Epidermal melanocyte (primary cell): ENCODE data around the gene KCTD16.

ENCODE experiments used
- DNase-seq: peaks from one replicate; pipeline ENCODE4 v3.0.0; 2011; ENCODE audit warnings: low spot score; ENCODE audit not compliant: insufficient read length

The KCTD16 gene

DNA sequence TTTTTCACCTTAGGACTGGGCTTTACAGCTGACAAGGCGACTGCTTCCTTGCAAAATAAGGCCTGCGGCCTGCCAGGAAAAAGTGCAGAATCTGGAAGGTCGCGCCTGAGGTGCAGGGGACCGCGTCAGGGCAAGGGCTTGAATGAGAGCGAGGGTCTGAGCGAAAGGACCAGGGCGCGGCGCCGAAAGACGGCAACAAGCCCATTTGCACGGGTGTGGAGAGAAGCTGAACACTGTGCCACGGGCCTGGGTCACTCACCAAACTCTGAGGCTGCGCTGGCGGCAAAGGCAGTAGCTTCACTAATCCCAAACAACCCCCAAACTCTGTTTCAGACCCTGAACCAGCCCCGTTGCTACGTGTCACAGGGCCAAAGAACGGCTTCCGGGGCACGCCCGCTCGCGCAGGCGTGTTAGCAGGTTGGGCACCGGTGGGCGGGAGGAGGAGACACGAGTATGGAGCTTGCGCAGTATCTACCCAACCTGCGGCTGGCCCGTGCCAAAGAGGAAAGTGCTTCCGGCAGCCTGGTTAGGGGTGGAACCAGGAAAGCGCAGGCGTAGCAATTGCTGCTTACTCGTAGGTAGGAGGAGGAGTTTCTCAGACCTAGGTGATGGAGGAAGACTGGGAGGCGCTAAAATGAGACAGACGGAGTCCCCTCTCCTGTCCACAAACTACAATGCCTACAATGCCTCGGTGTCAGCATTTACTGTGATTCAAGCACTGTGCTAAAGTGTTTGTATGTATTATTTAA lies at the start of gene KCTD16, which contains the start of gene YIPF5:
Gene KCTD16 (plus strand): TSS at position 598 of the 749 bp plus-strand sequence.
Gene YIPF5 (minus strand): TSS at position 384 of the 749 bp plus-strand sequence. CDS start 704 bp downstream, outside the sequence.
- peak; percentile 77 for DNase-seq

DNA sequence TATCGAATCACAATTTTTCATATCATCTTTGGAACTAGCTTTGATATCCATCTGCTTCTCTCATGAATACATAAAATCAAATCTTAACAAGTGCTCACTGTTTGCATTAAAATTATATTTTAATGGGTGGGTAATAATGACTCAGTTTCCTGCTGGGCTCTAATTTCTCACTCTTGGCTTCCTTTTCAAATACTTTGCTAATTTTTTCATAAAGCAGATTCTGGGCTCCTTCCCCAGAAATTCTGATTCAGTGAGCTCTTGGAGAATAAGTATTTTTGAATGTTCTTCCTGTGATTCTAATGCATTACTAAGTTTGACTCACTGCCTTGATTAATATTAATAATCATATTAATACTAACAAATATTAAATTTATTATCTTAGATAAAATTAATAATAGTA lies 49.1 kb upstream of the KCTD16 start:
- no peak for DNase-seq

DNA sequence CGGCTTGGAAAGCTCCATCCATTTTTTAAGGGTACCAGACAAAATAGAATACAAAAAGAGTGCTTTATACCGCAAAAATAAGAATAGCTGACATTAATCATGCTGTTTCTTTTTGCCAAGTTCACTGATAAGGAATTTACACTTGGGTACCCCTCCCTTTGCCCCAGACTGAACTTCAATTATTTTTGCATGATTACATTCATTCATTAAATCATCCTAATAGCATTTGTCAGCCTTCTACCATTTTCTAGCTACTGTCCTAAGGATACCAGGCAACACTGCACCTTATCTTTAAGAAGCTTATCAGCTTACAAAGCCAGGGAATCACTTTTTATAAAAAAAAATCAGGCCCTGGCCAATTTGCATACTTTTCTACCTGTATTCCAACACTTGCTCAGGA lies 48.6 kb upstream of the KCTD16 start:
- DNase-seq: no peak

DNA sequence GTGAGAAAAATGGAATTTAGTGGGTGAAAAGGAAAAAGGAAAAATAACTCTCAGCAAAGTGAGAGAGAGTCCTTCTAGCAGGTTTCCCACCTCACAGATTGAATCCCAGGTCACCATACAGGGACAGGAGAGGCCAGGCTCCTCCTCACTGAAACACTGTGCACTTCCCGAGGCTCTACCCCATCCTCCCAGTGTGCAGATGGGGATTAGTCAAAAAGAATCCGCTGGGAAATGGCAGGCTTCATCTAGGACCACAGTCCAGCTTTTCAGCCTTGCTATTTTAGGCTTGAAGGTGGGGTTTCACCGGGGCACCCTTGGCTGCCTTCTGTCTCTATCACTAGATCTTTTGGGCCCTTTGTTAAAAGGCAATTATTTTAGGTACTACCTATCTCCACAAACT lies 48.0 kb upstream of the KCTD16 start:
- no peak for DNase-seq

DNA sequence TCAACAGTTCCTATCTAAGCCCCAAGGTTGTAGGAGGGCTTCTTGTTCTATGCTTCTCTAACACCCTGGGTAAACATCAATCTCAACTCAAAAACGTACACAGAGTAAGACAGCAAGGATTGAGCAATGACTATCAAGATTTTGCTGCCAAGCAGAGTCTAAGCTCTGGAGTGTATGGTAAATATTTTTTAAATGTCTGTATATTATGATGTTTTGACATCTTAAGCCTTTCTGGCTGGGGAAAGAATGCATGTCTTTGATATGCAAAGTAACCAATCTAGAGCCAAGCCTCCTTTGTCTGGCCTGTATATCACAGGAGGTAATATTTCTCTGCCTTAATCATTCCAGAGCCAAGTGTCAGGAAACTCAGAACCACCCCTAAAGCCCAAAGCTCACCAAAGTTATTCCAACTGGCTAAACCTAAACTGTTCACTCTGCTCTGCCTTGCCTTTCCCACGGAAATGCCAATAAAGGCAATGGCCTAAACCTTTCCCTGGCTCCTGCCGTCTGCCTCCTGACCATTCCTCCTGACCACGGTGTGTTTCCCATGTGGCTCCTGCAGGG lies 45.4 kb upstream of the KCTD16 start:
- DNase-seq: no peak

DNA sequence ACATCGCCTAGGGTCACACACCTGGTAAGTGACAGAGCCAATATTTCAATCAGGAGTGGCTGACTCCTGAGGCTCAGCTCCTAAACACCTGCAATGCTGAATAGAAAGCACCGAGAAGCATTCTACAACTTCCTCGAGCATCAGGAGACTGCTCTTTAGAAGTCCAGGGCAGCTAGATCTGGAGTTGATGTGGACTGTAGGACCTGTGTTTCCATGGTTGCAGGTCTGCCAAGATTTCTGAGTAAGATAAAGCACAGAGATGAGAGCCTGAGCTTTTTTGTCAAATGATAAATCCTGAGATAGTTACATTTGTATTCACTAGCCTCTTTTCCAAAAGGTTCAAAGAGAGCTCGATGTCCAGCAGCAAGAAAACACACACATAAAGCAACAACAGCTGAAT lies 44.0 kb upstream of the KCTD16 start:
- DNase-seq: no peak

DNA sequence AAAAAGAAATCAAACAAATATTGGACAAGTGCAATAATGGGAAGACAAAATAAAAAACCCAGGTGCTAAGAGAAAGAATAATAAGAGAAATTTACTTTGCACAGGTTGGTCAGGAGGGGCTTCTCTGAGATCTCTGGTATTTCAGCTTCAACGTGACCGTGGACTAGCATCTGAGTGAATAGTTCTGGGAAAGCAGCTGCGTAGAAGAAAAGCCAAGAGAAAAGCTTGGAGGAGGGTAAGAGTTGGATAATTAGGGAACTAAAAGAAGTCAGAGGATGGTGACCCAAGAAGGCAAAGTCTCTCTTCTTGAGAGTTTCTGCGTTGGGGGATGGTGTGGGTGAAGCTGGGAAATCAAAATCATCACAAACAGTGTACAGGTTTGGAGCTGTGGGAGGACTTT lies 41.8 kb upstream of the KCTD16 start:
- DNase-seq: no peak

DNA sequence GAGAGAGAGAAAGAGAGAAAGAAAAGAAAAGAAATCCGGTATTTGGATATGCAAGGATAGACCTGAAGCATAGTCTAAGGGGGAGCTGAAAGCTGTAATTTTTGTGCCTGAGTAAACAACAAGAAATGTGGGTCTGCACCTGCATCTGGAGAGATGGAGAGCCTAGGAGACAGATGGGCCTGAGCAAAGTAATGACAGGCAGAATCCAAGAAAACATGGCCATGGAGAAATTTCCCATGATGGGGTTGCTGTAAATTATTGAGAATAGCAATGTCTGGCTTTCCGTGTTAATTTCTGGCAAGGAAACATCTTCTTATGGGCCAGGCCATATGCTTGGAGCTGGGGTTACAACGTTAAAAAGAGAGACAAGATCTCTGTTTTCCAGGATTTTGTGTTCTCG lies 40.4 kb upstream of the KCTD16 start:
- no peak for DNase-seq

DNA sequence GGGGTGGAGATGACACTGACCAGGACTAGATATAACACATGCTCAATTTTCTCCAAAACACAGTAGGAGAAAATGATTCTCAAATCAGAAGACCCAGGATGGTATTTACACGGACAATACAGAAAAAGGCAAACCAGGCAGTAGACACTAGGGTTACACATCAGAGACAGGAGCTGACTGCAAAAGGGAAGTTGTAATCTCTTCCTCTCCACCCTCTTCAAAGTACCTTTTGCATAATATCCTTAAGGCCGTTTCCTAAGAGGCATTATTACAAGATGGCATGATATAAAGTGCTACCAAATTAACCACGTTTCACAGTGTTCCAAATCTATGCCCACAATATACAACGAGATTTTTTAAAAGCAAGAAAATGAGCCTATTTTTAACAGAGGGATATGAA lies 39.4 kb upstream of the KCTD16 start:
- DNase-seq: no peak

DNA sequence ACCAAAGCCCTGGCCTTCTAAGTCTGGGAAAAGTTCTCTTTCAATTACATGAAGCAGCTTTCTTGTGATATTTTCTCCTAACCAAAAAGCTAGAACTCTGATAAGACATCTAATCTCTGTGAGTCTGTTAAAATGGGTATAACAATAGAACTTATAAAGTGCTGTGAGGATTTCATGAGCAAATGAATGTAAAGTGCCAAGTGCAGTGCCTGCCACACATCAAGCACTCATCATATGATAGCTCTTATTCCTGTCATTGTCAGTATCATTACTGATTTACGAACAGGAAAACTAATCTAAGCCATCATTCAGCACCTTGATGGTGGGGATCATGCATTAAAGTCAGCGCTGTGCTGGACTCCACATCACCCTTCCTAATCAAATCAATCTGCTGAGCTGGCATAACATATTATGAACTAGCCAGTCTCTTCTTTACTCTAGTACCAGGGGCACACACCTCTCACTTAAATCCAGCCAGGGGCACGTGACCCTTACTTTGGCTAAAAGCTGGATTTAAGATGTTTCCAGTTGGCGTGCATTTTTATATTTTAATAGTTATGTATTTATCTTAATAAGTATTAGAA lies 37.5 kb upstream of the KCTD16 start:
- no peak for DNase-seq

DNA sequence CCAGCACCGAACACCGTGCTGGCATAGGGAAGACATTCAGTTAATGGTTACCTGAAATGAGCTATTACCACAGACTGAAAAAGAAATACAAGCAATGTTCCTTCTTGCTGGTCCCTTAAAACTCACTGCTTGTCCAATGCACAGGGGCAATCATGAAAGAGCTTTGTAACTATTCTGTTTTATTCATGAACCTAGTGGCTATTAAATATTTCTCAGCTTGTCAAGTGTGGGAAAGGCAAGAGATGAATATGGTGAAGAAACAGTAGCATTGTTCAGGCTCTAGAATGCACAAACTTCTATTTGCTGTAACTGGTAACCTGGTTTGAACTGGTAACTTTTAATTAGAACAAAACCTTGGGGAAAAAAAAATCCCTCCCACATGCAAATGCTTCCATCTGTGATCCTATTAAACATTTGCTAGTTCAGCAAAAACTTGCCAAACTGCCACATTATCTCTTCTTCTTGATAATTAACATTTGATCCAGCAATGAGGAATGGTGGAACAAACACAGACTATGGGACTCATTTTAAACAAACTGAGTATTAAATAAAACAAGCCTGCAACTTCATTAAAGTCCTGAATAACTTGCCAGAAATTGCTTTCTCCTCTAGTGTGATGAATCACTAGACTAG lies 36.4 kb upstream of the KCTD16 start:
- no peak for DNase-seq

DNA sequence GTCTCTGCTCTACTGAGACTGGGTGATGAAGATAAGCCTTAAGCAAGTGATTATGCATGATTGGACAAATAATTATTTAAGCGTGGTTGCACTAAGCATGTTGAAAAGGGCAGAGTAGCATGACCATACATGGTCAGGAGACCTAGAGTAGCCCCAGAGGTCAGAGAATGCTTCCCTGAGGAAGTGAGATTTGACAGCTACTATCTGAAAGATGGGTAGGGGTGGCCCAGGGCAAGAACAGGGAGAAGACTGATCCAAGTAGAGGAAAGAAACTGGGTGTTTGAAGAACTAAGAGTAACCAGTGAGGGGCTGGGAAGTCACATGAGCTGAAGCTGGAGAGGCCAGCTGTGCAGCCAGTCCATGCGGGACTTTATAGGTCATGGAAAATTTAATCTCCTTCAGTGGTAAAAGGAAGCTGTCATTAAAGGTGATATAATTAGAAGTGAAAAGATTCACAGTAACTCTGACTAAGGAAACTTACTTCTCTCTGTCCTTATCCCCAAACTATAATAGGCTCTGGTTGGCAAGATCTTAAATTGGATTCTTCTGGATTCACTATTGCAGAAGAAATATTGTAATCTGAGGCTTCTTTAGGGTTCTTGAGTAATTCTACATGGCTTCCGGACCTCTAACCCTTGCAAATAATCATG lies 35.4 kb upstream of the KCTD16 start:
- DNase-seq: no peak

DNA sequence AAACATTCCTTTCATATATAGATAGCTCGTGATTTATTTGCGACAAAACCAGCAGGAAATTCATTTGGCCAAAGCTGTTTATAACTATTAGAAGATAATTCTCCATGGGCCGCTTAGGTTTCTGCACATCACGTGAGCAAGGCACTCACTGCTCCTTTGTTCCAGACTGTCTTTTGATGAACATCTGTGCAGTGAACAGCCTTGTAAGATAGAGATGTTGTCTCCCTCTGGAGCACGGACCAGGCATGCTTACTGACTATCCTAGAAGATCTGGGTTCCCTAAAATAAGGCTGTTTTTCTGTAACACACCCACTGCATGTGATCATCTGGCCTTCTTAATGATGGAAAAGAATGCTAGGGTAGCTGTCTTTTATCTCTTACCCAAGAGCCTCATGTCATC lies 31.1 kb upstream of the KCTD16 start:
- no peak for DNase-seq

DNA sequence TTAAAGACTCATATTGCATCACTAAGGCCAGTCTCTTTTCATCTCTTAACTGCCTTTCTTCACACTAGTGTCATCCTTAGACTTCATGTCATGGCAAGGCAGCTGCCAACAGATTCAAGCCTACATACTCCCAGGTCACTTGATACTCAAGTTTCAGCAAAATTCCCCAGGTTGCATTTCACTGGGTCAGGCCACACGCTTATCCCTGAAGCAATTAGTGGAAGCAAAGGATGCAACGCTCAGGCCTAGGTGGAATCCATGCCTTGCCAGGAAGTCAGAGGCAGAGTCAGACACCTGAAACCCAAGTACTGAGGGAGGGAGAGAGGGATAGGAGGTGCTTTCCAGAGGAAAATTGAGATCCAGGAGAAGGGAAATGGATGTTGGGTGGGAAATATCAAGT lies 29.1 kb upstream of the KCTD16 start:
- DNase-seq: no peak

DNA sequence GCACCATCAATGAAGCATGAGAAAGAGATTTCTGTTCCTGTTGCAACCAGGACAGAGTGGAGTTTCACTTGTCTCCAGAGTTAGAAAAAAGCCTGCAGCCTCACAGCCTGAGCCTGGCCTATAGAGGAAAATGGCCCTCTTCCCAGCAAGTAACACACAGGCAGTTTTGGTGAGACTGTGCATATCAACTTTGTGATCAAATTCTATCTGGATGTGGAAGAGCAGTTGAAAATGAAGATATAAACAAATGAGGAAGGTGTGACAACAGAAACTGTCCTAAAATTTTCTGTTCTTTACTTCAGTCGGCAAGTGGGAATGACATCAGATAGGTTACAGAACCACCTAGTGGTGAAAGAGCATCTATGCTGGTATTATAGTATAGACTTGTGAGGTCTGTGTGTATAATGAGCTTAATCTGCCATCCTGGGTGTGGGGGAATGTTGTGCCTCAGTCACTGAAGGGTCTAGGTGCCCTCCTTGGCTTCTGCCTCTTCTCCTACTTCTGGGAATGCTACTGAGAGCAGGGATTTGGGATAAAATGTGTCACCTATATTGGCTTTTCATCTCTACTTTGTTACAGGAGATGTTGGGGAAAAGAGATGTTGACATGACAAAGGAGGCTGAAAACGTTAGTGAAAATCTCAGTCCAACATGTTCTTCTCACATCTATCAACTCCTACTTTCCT lies 28.4 kb upstream of the KCTD16 start:
- peak; percentile 37 for DNase-seq

DNA sequence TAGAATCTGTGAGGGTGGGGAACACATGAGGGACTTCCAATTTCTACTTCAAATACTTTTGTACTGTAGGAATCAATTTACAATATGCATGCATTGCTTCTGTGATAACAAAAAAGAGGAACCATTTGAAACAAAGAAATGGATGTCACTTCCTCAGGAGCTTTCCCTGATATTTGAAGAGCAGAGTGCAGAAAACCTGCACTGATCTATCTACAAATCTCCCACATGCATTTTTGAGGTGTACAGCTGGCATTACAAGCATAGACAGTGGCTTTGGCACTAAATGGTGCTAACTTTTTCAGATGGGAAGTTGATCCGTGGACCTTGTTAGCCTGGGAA lies 27.9 kb upstream of the KCTD16 start:
- DNase-seq: no peak

DNA sequence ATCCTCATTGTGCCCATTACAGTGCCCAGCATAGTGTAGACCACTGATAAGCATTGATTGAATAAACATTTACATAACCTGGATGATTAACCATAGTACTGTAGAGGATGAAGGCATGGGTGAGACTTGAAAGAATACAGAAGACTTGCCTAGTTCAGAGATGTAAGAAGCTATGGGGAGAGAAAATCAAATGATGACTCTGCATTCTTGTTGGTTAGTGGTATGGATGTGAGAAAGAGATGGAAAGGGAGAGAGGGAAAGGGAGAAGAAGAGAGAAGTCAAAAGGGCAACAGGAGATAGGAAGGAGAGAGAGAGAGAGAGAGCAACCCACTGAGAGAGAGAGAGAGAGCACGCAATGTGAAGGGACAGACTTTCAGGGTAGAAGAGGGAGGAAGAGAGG lies 27.0 kb upstream of the KCTD16 start:
- DNase-seq: no peak

DNA sequence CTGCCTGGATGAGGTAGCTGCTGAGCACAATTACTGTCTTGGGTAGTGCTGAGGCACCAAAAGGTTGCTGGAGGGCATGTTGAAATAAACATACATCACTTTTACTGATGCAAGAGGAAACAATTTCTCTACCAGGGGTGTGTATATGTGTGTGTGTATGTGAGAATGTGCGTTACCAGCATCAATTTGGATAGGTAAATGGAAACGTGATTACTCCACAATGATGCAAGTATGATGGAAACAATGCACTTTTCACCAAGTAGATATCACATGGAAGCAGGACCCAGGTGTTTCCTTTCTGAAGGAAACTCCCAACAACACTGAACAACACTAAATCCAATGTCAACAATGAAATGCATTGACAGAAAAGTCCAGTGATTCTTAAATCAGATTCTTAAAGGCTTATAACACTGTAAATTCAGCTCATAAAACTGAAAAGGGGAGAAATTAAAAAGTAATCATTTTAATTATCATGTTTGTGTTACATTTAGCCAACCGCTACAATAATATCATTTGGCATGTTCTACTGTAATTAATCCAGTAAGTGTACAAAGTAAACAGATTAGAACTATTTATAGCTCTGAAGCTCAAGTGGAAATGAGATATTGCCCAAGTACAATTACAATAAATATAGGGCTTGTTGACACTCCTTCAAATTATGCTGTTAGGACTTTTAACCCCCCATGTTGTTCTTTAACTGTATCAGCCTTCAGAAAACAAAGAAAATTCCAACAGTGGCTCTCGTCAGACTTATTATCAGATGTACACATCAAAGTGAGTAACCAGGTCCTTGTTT lies 25.5 kb upstream of the KCTD16 start:
- no peak for DNase-seq

DNA sequence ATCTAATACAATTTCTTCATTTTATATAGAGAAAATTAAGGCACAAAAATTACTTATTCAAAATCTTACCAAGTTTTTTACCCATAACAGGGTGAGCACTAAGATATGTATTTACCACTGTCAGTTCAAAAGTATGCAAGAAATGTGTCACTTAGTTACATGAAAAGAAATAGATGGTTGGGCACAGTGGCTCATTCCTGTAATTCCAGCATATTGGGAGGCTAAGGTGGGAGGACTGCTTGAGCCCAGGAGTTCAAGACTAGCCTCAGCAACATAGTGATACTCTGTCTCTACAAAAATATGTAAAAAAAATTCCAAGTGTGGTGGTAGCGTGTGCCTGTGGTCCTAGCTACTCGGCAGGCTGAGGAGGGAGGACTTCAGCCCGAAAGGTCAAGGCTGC lies 19.6 kb upstream of the KCTD16 start:
- DNase-seq: no peak

DNA sequence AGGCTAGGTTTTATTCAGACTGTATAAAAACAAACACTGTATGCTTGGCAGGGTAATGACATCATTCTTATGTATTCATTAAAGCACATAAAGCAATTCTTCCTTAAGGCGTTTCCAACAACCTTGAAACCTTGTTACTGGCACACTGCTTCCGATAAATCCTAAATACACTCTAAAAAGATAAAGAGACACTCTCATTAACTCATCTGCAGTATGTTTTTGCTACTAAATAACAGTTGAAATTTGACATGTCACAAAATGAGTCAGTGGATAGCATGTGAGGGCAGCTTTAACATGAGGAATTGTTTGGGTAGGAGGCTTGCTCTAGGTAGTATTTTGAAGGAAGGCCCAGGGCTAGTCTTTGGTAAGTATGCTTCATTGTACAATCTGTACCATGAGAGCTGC lies 13.9 kb upstream of the KCTD16 start:
- DNase-seq: no peak

DNA sequence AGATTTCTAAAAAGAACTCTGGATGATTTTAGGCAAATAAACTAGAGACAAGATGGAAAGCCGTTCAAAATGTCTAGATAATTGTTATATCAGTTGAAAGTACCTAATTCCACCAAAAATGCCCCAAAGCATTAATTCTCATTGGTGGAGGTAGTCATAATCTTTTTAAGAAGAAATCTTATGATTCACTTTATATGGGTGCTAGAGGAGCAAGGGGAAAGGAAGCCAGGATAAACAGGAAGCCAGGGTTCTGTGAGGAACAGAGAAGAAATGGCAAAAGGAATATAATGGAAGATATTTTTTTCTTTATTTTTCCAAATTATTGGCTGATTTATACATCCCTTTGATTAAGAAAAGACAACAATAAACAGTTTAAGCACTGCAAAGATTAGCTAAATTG lies 8.0 kb upstream of the KCTD16 start:
- DNase-seq: no peak
